Smooth muscle cell of trachea (primary cell): ENCODE measurements around the gene OR1S2. TPM values are rescaled to one million over a fixed set of nuclear protein-coding genes. Genes with fewer than 3 reads are reported as not detected.

Experiments
- total RNA-seq: library from RNA; depleted of rRNA; stranded (reverse); fragments of >200 nt; gene quantifications from 2 replicates; pipeline ENCODE4 v1.2.1, GENCODE V29; 2014

The OR1S2 gene
- total RNA-seq = not detected in 2 replicates

GRCh38 chr11:58204042-58204441 is at the start of gene OR1S2:
TSS of gene OR1S2 (minus strand) at chr11:58204142. CDS start at chr11:58204142, 0 bp downstream.

GRCh38 chr11:58212420-58212819 is 8.5 kb upstream of the OR1S2 start, which contains the start of gene OR1S1:
TSS of gene OR1S1 (plus strand) at chr11:58212720.

GRCh38 chr11:58188770-58189169 is 15.2 kb downstream of the OR1S2 start, which contains the start of gene OR9Q2:
TSS of gene OR9Q2 (plus strand) at chr11:58189070. CDS start at chr11:58190491, 1,421 bp downstream.

Other genes with a start within 250 kb of the OR1S2 start
- not detected in 2 replicates for gene OR9Q1, start 180.3 kb downstream of the OR1S2 start, total RNA-seq
- not detected in 2 replicates for gene OR6Q1, start 173.2 kb downstream of the OR1S2 start, total RNA-seq
- not detected in 2 replicates for gene OR9I1, start 78.6 kb downstream of the OR1S2 start, total RNA-seq
- not detected in 2 replicates for gene OR9Q2, start 15.1 kb downstream of the OR1S2 start, total RNA-seq
- not detected in 2 replicates for gene OR1S1, start 8.6 kb upstream of the OR1S2 start, total RNA-seq
- gene OR10Q1, start 24.8 kb upstream of the OR1S2 start, total RNA-seq = not detected in 2 replicates
- gene OR10W1, start 64.1 kb upstream of the OR1S2 start, total RNA-seq = not detected in 2 replicates
- not detected in 2 replicates for gene OR5B17, start 154.9 kb upstream of the OR1S2 start, total RNA-seq
- not detected in 2 replicates for gene OR5B3, start 202.7 kb upstream of the OR1S2 start, total RNA-seq
- not detected in 2 replicates for gene OR5B2, start 224.0 kb upstream of the OR1S2 start, total RNA-seq
- not detected in 2 replicates for gene OR5B12, start 238.1 kb upstream of the OR1S2 start, total RNA-seq